SK-N-SH (cell line): Measurements from ENCODE around the gene LMAN1. TPM values are rescaled to one million over a fixed set of nuclear protein-coding genes. Genes with fewer than 3 reads are reported as not detected.

Experiments
- CTCF ChIA-PET: fragments of 300-600, 350-600 bp; formaldehyde crosslinking; extraction: SDS; loops from one replicate; lab custom pipeline; 2021; lab: Yijun Ruan, JAX
- POLR2A ChIA-PET: fragments of 350-600 bp; sonication (Branson Sonifier 250); formaldehyde crosslinking; extraction: SDS; loops from one replicate; lab custom pipeline; 2020; ENCODE audit warnings: antibody characterized with exemption, inconsistent platforms; lab: Yijun Ruan, JAX
- DNase-seq: peaks from one replicate; pipeline ENCODE4 v3.0.0; 2012
- H2AFZ ChIP-seq: fragments of 200-600 bp; sonication (generic); 2 replicates; pipeline ENCODE4 v1.8.1; 2016; ENCODE audit warnings: antibody characterized with exemption, mild to moderate bottlenecking, low read depth
- H3F3A ChIP-seq: fragments of 200-600 bp; sonication (generic); replicated peaks from 2 replicates; pipeline ENCODE3; 2016; ENCODE audit warnings: antibody characterized with exemption, mild to moderate bottlenecking; ENCODE audit not compliant: insufficient read depth
- H3K27ac ChIP-seq, 2 experiments: fragments of 200-500 bp in 1 of 2; fragments of 200-600 bp in 1 of 2; sonication (Bioruptor generic) in 1 of 2; sonication (generic), shearing (Covaris generic) in 1 of 2; 2 replicates each; pipeline versions ENCODE4 v1.5.1 to v1.6.1; 2014 to 2016; ENCODE audit warnings: low read depth in 2 of 2, inconsistent platforms in 1 of 2, low read length in 1 of 2, mild to moderate bottlenecking in 1 of 2, mixed read lengths in 1 of 2
- H3K27me3 ChIP-seq: fragments of 200-600 bp; sonication (generic), shearing (Covaris generic); 2 replicates; pipeline ENCODE4 v1.6.1; 2016; ENCODE audit warnings: mixed run types; ENCODE audit not compliant: insufficient read depth
- H3K36me3 ChIP-seq, 2 experiments: fragments of 200-500 bp in 1 of 2; fragments of 200-600 bp in 1 of 2; sonication (Bioruptor generic) in 1 of 2; sonication (generic) in 1 of 2; replicated peaks in 1 of 2; 2 replicates each; pipeline versions ENCODE3 to v1.5.1; 2014 to 2016; ENCODE audit warnings: low read length in 1 of 2, mild to moderate bottlenecking in 1 of 2; ENCODE audit not compliant: insufficient read depth in 2 of 2, control insufficient read depth in 1 of 2
- H3K4me1 ChIP-seq, 2 experiments: fragments of 200-500 bp in 1 of 2; fragments of 200-600 bp in 1 of 2; sonication (Bioruptor generic) in 1 of 2; sonication (generic), shearing (Covaris generic) in 1 of 2; 2 replicates each; pipeline versions ENCODE4 v1.5.1 to v1.6.1; 2014 to 2016; ENCODE audit warnings: low read depth in 1 of 2, low read length in 1 of 2, mixed run types in 1 of 2; ENCODE audit not compliant: insufficient read depth in 2 of 2, control insufficient read depth in 1 of 2
- H3K4me2 ChIP-seq: fragments of 200-600 bp; sonication (generic), shearing (Covaris generic); 2 replicates; pipeline ENCODE4 v1.6.1; 2017; ENCODE audit warnings: mixed run types
- H3K4me3 ChIP-seq, 2 experiments: fragments of 200-500 bp in 1 of 2; fragments of 200-600 bp in 1 of 2; sonication (Bioruptor generic) in 1 of 2; sonication (generic), shearing (Covaris generic) in 1 of 2; 2 replicates each; pipeline versions ENCODE4 v1.5.1 to v1.8.1; 2014 to 2016; ENCODE audit warnings: low read depth in 2 of 2, inconsistent platforms in 1 of 2, low read length in 1 of 2, mild to moderate bottlenecking in 1 of 2, mixed read lengths in 1 of 2, moderate library complexity in 1 of 2
- H3K79me2 ChIP-seq: fragments of 200-600 bp; sonication (generic); 2 replicates; pipeline ENCODE4 v1.8.1; 2017; ENCODE audit warnings: mild to moderate bottlenecking; ENCODE audit not compliant: insufficient read depth
- H3K9ac ChIP-seq: fragments of 200-600 bp; sonication (generic); 2 replicates; pipeline ENCODE4 v1.6.1; 2017; ENCODE audit warnings: mixed run types
- H3K9me2 ChIP-seq: fragments of 200-600 bp; sonication (generic); 2 replicates; pipeline ENCODE4 v1.6.1; 2017; ENCODE audit warnings: mixed run types
- H3K9me3 ChIP-seq: fragments of 200-600 bp; sonication (generic); 2 replicates; pipeline ENCODE4 v1.6.1; 2017; ENCODE audit warnings: mixed run types, mild to moderate bottlenecking, moderate library complexity
- H4K20me1 ChIP-seq: fragments of 200-600 bp; sonication (generic); 2 replicates; pipeline ENCODE4 v1.6.1; 2017; ENCODE audit warnings: mild to moderate bottlenecking, mixed run types; ENCODE audit not compliant: insufficient read depth
- CHD2 ChIP-seq: fragments of 150-350 bp; IDR thresholded peaks from 2 replicates; pipeline ENCODE4 v1.6.1; 2018; ENCODE audit warnings: low read length; ENCODE audit not compliant: partially characterized antibody
- EP300 ChIP-seq, 2 experiments: IDR thresholded peaks; 2 replicates each; pipeline versions ENCODE4 v1.4.0 to v1.6.1; 2012; ENCODE audit warnings: borderline replicate concordance in 1 of 2, low read depth in 1 of 2, low read length in 1 of 2
- EZH2phosphoT487 ChIP-seq: fragments of 200-600 bp; sonication (generic); IDR thresholded peaks from 2 replicates; pipeline ENCODE4 v1.6.1; 2017; ENCODE audit warnings: low read depth, mixed run types, mild to moderate bottlenecking, antibody characterized with exemption, moderate library complexity, borderline replicate concordance
- FOSL2 ChIP-seq: IDR thresholded peaks from 2 replicates; pipeline ENCODE4 v1.4.0; 2012; ENCODE audit warnings: low read depth, mild to moderate bottlenecking, moderate library complexity, borderline replicate concordance
- GATA2 ChIP-seq: sonication (generic); formaldehyde crosslinking; IDR thresholded peaks from 2 replicates; pipeline ENCODE4 v1.5.0; 2020; ENCODE audit warnings: mild to moderate bottlenecking, missing genetic modification reagents
- JUND ChIP-seq: IDR thresholded peaks from 2 replicates; pipeline ENCODE4 v1.4.0; 2012
- MEF2A ChIP-seq: IDR thresholded peaks from 2 replicates; pipeline ENCODE4 v1.4.0; 2012; ENCODE audit warnings: low read depth, borderline replicate concordance
- MXI1 ChIP-seq: IDR thresholded peaks from 2 replicates; pipeline ENCODE4 v1.6.1; 2012; ENCODE audit warnings: mild to moderate bottlenecking, low read depth, low read length, improper control_type of control experiment
- NFIC ChIP-seq: IDR thresholded peaks from 2 replicates; pipeline ENCODE4 v1.4.0; 2012; ENCODE audit warnings: borderline replicate concordance
- POLR2AphosphoS5 ChIP-seq: IDR thresholded peaks from 2 replicates; pipeline ENCODE4 v1.6.1; 2012; ENCODE audit warnings: low read depth, low read length
- RFX5 ChIP-seq: IDR thresholded peaks from 2 replicates; pipeline ENCODE4 v1.6.1; 2012; ENCODE audit warnings: mild to moderate bottlenecking, improper control_type of control experiment, low read length
- SIN3A ChIP-seq: IDR thresholded peaks from 2 replicates; pipeline ENCODE4 v1.6.1; 2012; ENCODE audit warnings: low read depth, mild to moderate bottlenecking, low read length, moderate library complexity, borderline replicate concordance
- YY1 ChIP-seq: IDR thresholded peaks from 2 replicates; pipeline ENCODE4 v1.4.0; 2012; ENCODE audit warnings: low read depth, mild to moderate bottlenecking
- WGBS: methylation state at CpG from one replicate; pipeline ENCODE4 v1.1.6; 2017; ENCODE audit warnings: low lambda C conversion rate; 5-methylcytosine and 5-hydroxymethylcytosine counted together
- polyA plus RNA-seq, 3 experiments: library from polyadenylated mRNA; depleted of rRNA; stranded (reverse); fragments of >200 nt; gene quantifications; 2 replicates each; pipeline ENCODE4 v1.2.3, GENCODE V29; 2012
- TF ChIP-seq, protein P1 (sequence below): IDR thresholded peaks from 2 replicates; pipeline ENCODE4 v1.6.1; 2012; ENCODE audit warnings: mild to moderate bottlenecking, low read depth, low read length, moderate library complexity
- TF ChIP-seq, protein P2 (sequence below): fragments of 200-600 bp; sonication (generic); IDR thresholded peaks from 2 replicates; pipeline ENCODE4 v1.6.1; 2017; ENCODE audit warnings: antibody characterized with exemption, mild to moderate bottlenecking, moderate library complexity
- TF ChIP-seq, protein P3 (sequence below): IDR thresholded peaks from 2 replicates; pipeline ENCODE4 v1.4.0; 2012; ENCODE audit warnings: low read depth
- TF ChIP-seq, protein P4 (sequence below): fragments of 150-350 bp; IDR thresholded peaks from 2 replicates; pipeline ENCODE4 v1.6.1; 2017; ENCODE audit warnings: antibody characterized with exemption, low read length, low read depth, borderline replicate concordance
- TF ChIP-seq, protein P5 (sequence below): IDR thresholded peaks from 2 replicates; pipeline ENCODE4 v1.4.0; 2012; ENCODE audit warnings: low read depth, borderline replicate concordance

Gene LMAN1
- polyA plus RNA-seq, 1 of the 3 experiments (the other 2 are of a cell fraction): 43.4 TPM

DNA sequence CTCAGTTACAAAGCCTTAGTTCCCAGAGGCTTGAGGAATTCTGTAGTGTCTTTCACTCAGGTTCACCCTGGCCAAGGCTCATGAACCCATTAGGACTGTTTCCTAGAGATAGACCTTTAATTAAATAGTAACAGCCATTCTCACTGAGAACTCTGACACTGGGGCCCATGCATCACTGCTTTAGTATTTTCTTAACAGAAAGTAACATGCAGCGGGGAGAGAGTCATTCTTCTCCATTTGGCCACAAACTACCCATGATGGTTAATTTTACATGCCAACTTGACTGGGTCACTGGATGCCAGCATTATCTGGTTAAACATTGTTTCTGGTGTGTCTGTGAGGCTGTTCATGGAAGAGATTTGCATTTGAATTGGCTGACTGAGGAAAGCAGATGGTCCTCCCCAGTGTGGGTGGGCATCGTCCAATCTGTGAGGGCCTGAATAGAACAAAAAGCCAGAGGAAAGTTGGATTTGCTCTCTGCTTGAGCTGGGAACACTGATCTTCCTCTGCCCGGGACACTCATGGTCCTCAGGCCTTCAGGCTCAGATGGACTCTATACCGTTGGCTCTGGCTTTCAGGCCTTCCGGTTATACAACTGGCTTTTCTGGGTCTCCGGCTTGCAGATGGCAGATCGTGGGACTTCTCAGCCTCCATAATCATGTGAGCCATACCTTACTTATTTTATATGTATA lies 35.0 kb downstream of the LMAN1 start:
- no peak for TF ChIP-seq GATA2 (CRISPR knock-in tag)
- TF ChIP-seq JUND: no peak
- TF ChIP-seq, protein P1, sequence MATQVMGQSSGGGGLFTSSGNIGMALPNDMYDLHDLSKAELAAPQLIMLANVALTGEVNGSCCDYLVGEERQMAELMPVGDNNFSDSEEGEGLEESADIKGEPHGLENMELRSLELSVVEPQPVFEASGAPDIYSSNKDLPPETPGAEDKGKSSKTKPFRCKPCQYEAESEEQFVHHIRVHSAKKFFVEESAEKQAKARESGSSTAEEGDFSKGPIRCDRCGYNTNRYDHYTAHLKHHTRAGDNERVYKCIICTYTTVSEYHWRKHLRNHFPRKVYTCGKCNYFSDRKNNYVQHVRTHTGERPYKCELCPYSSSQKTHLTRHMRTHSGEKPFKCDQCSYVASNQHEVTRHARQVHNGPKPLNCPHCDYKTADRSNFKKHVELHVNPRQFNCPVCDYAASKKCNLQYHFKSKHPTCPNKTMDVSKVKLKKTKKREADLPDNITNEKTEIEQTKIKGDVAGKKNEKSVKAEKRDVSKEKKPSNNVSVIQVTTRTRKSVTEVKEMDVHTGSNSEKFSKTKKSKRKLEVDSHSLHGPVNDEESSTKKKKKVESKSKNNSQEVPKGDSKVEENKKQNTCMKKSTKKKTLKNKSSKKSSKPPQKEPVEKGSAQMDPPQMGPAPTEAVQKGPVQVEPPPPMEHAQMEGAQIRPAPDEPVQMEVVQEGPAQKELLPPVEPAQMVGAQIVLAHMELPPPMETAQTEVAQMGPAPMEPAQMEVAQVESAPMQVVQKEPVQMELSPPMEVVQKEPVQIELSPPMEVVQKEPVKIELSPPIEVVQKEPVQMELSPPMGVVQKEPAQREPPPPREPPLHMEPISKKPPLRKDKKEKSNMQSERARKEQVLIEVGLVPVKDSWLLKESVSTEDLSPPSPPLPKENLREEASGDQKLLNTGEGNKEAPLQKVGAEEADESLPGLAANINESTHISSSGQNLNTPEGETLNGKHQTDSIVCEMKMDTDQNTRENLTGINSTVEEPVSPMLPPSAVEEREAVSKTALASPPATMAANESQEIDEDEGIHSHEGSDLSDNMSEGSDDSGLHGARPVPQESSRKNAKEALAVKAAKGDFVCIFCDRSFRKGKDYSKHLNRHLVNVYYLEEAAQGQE: no peak
- TF ChIP-seq, protein P2, sequence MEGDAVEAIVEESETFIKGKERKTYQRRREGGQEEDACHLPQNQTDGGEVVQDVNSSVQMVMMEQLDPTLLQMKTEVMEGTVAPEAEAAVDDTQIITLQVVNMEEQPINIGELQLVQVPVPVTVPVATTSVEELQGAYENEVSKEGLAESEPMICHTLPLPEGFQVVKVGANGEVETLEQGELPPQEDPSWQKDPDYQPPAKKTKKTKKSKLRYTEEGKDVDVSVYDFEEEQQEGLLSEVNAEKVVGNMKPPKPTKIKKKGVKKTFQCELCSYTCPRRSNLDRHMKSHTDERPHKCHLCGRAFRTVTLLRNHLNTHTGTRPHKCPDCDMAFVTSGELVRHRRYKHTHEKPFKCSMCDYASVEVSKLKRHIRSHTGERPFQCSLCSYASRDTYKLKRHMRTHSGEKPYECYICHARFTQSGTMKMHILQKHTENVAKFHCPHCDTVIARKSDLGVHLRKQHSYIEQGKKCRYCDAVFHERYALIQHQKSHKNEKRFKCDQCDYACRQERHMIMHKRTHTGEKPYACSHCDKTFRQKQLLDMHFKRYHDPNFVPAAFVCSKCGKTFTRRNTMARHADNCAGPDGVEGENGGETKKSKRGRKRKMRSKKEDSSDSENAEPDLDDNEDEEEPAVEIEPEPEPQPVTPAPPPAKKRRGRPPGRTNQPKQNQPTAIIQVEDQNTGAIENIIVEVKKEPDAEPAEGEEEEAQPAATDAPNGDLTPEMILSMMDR: no peak
- TF ChIP-seq, protein P3, sequence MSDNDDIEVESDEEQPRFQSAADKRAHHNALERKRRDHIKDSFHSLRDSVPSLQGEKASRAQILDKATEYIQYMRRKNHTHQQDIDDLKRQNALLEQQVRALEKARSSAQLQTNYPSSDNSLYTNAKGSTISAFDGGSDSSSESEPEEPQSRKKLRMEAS: no peak
- no peak for TF ChIP-seq POLR2AphosphoS5
- TF ChIP-seq EP300 (IDR thresholded peaks at IDR 0.05; ENCODE audit: borderline replicate concordance in 1 of 2, low read depth in 1 of 2, low read length in 1 of 2): no peak
- TF ChIP-seq CHD2: no peak
- TF ChIP-seq FOSL2: no peak
- TF ChIP-seq SIN3A: no peak
- TF ChIP-seq, protein P4, sequence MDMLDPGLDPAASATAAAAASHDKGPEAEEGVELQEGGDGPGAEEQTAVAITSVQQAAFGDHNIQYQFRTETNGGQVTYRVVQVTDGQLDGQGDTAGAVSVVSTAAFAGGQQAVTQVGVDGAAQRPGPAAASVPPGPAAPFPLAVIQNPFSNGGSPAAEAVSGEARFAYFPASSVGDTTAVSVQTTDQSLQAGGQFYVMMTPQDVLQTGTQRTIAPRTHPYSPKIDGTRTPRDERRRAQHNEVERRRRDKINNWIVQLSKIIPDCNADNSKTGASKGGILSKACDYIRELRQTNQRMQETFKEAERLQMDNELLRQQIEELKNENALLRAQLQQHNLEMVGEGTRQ: no peak
- TF ChIP-seq EZH2phosphoT487: no peak
- TF ChIP-seq, protein P5, sequence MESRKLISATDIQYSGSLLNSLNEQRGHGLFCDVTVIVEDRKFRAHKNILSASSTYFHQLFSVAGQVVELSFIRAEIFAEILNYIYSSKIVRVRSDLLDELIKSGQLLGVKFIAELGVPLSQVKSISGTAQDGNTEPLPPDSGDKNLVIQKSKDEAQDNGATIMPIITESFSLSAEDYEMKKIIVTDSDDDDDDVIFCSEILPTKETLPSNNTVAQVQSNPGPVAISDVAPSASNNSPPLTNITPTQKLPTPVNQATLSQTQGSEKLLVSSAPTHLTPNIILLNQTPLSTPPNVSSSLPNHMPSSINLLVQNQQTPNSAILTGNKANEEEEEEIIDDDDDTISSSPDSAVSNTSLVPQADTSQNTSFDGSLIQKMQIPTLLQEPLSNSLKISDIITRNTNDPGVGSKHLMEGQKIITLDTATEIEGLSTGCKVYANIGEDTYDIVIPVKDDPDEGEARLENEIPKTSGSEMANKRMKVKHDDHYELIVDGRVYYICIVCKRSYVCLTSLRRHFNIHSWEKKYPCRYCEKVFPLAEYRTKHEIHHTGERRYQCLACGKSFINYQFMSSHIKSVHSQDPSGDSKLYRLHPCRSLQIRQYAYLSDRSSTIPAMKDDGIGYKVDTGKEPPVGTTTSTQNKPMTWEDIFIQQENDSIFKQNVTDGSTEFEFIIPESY: no peak
- no peak for TF ChIP-seq NFIC
- no peak for TF ChIP-seq MXI1
- TF ChIP-seq YY1: no peak
- no peak for TF ChIP-seq MEF2A
- no peak for TF ChIP-seq RFX5
- H3K4me3 ChIP-seq: no peak overlapping the region
- no peaks in the 10 kb centered on the region for H3K9me3 ChIP-seq
- H3K4me2 ChIP-seq: no peak overlapping the region
- H3K27me3 ChIP-seq: no peaks in the 10 kb centered on the region
- no peaks in the 10 kb centered on the region for H3K4me1 ChIP-seq
- H3K79me2 ChIP-seq: no peaks in the 10 kb centered on the region
- H3K36me3 ChIP-seq: peaks cover 31 to 34% of the 10 kb centered on the region in 2 experiments
- no peak overlapping the region for H3K27ac ChIP-seq
- H3K9ac ChIP-seq: no peak overlapping the region
- no peaks in the 10 kb centered on the region for H3K9me2 ChIP-seq
- no peak for DNase-seq
- no peaks in the 10 kb centered on the region for H4K20me1 ChIP-seq
- no peak overlapping the region for H2AFZ ChIP-seq
- WGBS: 97% methylated on average over 6 of the region's 7 CpGs
- ChIA-PET CTCF (interaction anchor here (2.3 to 3.5 kb wide), 2 partner anchors 16 to 78 kb away, joined by 5 to 15 read pairs; no protein-coding TSS in a partner anchor), POLR2A (no interaction called here)
- H3F3A ChIP-seq: peaks cover 4% of the 10 kb centered on the region
